Esophagus muscularis mucosa (tissue), 4 donors: ENCODE data around the gene GRIA2. TPM values are rescaled to one million over a fixed set of nuclear protein-coding genes. Genes with fewer than 3 reads are reported as not detected.

ENCODE experiments used
- DNase-seq: peaks from one replicate; pipeline ENCODE4 v3.0.0-alpha.2; 2017; ENCODE audit errors: extremely low spot score
- H3K27ac ChIP-seq, 4 donors: fragments of 200-600 bp; sonication (generic); replicated peaks in 1 of 4; 1 replicate in 3 of 4; 2 replicates in 1 of 4; pipeline ENCODE4 v1.5.1; 2016 to 2019; ENCODE audit warnings: mild to moderate bottlenecking in 1 of 4
- H3K27me3 ChIP-seq, 4 donors: fragments of 200-600 bp; sonication (generic); one replicate each; pipeline versions ENCODE4 v1.5.1 to v1.6.0; 2016 to 2019
- H3K36me3 ChIP-seq, 4 donors: fragments of 200-600 bp; sonication (generic); one replicate each; pipeline ENCODE4 v1.5.1; 2016 to 2019
- H3K4me1 ChIP-seq, 4 donors: fragments of 200-600 bp; sonication (generic); one replicate each; pipeline ENCODE4 v1.5.1; 2016 to 2019
- H3K4me3 ChIP-seq, 4 donors: fragments of 200-600 bp; sonication (generic); 1 replicate in 2 of 4; 2 replicates in 2 of 4; pipeline ENCODE4 v1.5.1; 2016 to 2019; ENCODE audit warnings: mild to moderate bottlenecking in 4 of 4, moderate library complexity in 1 of 4
- H3K9me3 ChIP-seq, 4 donors: fragments of 200-600 bp; sonication (generic); 1 replicate in 3 of 4; 2 replicates in 1 of 4; pipeline ENCODE4 v1.5.1; 2016 to 2019
- CTCF ChIP-seq, 3 experiments: fragments of 200-600 bp in 2 of 3; fragments of 450-650 bp in 1 of 3; sonication (generic) in 2 of 3; IDR thresholded peaks; one replicate each; pipeline ENCODE4 v1.5.1; 2017 to 2019; ENCODE audit warnings: antibody characterized with exemption in 3 of 3, mild to moderate bottlenecking in 2 of 3, moderate library complexity in 1 of 3
- EP300 ChIP-seq: sonication (generic); formaldehyde crosslinking; IDR thresholded peaks from one replicate; pipeline ENCODE4 v1.6.1; 2017; ENCODE audit warnings: antibody characterized with exemption
- POLR2A ChIP-seq: fragments of 450-650 bp; IDR thresholded peaks from one replicate; pipeline ENCODE4 v1.6.1; 2017; ENCODE audit warnings: antibody characterized with exemption, moderate library complexity, mild to moderate bottlenecking, low read depth
- POLR2AphosphoS5 ChIP-seq, 2 donors: sonication (generic); formaldehyde crosslinking; IDR thresholded peaks; one replicate each; pipeline ENCODE4 v1.6.1; 2017; ENCODE audit warnings: antibody characterized with exemption in 2 of 2
- WGBS: methylation state at CpG from one replicate; pipeline ENCODE4 v1.1.5; 2018; 5-methylcytosine and 5-hydroxymethylcytosine counted together
- intact Hi-C: fragments of 100-400 bp; cut with DNase I; formaldehyde crosslinking; loops from one replicate; pipeline ENCODE4 v1.15.1; 2023
- total RNA-seq, 4 donors: library from RNA; depleted of rRNA; stranded (reverse); fragments of >200 nt; gene quantifications; one replicate each; pipeline versions ENCODE4 v1.1.0 to v1.2.1, GENCODE V29; 2016

GRIA2 gene
- total RNA-seq, 4 donors from 2014 or later: 0.06 to 0.50 (median 0.06) TPM; not detected in 1

GRCh38 chr4:157221426-157221894 is 932 bp downstream of the GRIA2 start:
- intact Hi-C loops: no loop called here

GRCh38 chr4:157221895-157222770 is 1.6 kb downstream of the GRIA2 start:
- Histone ChIP-seq H3K4me1 (peaks cover 0 to 26% (median 24%) of the 10 kb centered on the region in 4 donors), H3K27me3 (peaks cover 0 to 59% (median 36%) of the 10 kb centered on the region in 4 donors), H3K36me3 (no peaks in the 10 kb centered on the region), H3K27ac (no peak overlapping the region), H3K9me3 (no peaks in the 10 kb centered on the region), H3K4me3 (peak overlapping the region; percentile 34 to 49 (median 38))
- intact Hi-C loops: no loop called here
- TF ChIP-seq CTCF (IDR thresholded peaks at IDR 0.05) (no peak), POLR2AphosphoS5 (IDR thresholded peaks at IDR 0.05) (no peak), POLR2A (no peak), EP300 (no peak)
- DNase-seq: no peak
- WGBS: 7% methylated on average over 52 of the region's 59 CpGs

More at GRCh38 chr4:157221426-157221894, 932 bp downstream of the GRIA2 start:
- Histone ChIP-seq H3K4me3 (peak overlapping the region in 3 of 4 donors; percentile 37 to 49 (median 39)), H3K4me1 (peaks cover 0 to 26% (median 24%) of the 10 kb centered on the region in 4 donors), H3K9me3 (no peaks in the 10 kb centered on the region), H3K36me3 (no peaks in the 10 kb centered on the region), H3K27ac (no peak overlapping the region), H3K27me3 (peaks cover 0 to 59% (median 36%) of the 10 kb centered on the region in 4 donors)
- no peak for DNase-seq
- TF ChIP-seq POLR2A (no peak), POLR2AphosphoS5 (IDR thresholded peaks at IDR 0.05) (no peak), CTCF (IDR thresholded peaks at IDR 0.05) (no peak), EP300 (no peak)
- WGBS: 12% methylated on average over 24 of the region's 24 CpGs

- DNase-seq: no peak
- H3K27ac ChIP-seq: no peak overlapping the region
- peak overlapping the region; percentile 34 to 49 (median 38) for H3K4me3 ChIP-seq
- H3K9me3 ChIP-seq: no peaks in the 10 kb centered on the region
- no peaks in the 10 kb centered on the region for H3K36me3 ChIP-seq
- WGBS: 6% methylated on average over 15 of the region's 15 CpGs
- intact Hi-C loops: no loop called here
- TF ChIP-seq EP300 (no peak), POLR2A (no peak), POLR2AphosphoS5 (IDR thresholded peaks at IDR 0.05) (no peak), CTCF (IDR thresholded peaks at IDR 0.05) (no peak)
- H3K4me1 ChIP-seq: peaks cover 0 to 26% (median 24%) of the 10 kb centered on the region in 4 donors
- peaks cover 0 to 59% (median 35%) of the 10 kb centered on the region in 4 donors for H3K27me3 ChIP-seq
Observed at GRCh38 chr4:157222771-157223160, 2.2 kb downstream of the GRIA2 start.

GRCh38 chr4:157223456-157223855 is 2.9 kb downstream of the GRIA2 start:
- Histone ChIP-seq H3K4me3 (no peak overlapping the region), H3K27me3 (peaks cover 0 to 59% (median 34%) of the 10 kb centered on the region in 4 donors), H3K9me3 (no peaks in the 10 kb centered on the region), H3K36me3 (no peaks in the 10 kb centered on the region), H3K27ac (no peak overlapping the region), H3K4me1 (peaks cover 0 to 26% (median 24%) of the 10 kb centered on the region in 4 donors)
- TF ChIP-seq POLR2AphosphoS5 (IDR thresholded peaks at IDR 0.05) (no peak), POLR2A (no peak), EP300 (no peak), CTCF (IDR thresholded peaks at IDR 0.05) (no peak)
- 72% methylated on average over 1 of the region's 1 CpG for WGBS
- DNase-seq: no peak
- intact Hi-C loops: no loop called here
